CD4-positive, alpha-beta memory T cell (primary cell): ENCODE data around the gene DTL. TPM values are rescaled to one million over a fixed set of nuclear protein-coding genes. Genes with fewer than 3 reads are reported as not detected.
A peak's percentile ranks its signal among the peaks of the same experiment; 100 is the strongest.

Experiments
- CTCF ChIA-PET: fragments of 350-600 bp; sonication (Branson Sonifier 250); formaldehyde crosslinking; loops from one replicate; lab custom pipeline; 2021; ENCODE audit warnings: inconsistent platforms; ENCODE audit not compliant: partially characterized antibody; lab: Charles Lee
- POLR2A ChIA-PET: fragments of 350-600 bp; sonication (Branson Sonifier 250); formaldehyde crosslinking; loops from one replicate; lab custom pipeline; 2021; ENCODE audit not compliant: partially characterized antibody; lab: Charles Lee
- DNase-seq, 5 donors: peaks; one replicate each; pipeline versions ENCODE4 v3.0.0 to v3.0.0-alpha.2; 2020 to 2022; ENCODE audit warnings: mixed read lengths in 1 of 5
- H3K27ac ChIP-seq: one replicate; pipeline ENCODE4 v1.7.0; 2013; ENCODE audit warnings: low read depth, low read length
- H3K27me3 ChIP-seq: 2 replicates; pipeline ENCODE4 v1.7.0; 2013; ENCODE audit warnings: mild to moderate bottlenecking, low read length, moderate library complexity; ENCODE audit not compliant: insufficient read depth
- H3K36me3 ChIP-seq: 2 replicates; pipeline ENCODE4 v1.7.0; 2013; ENCODE audit warnings: mild to moderate bottlenecking, low read length, moderate library complexity; ENCODE audit not compliant: insufficient read depth
- H3K4me1 ChIP-seq: 2 replicates; pipeline ENCODE4 v1.7.0; 2013; ENCODE audit warnings: mild to moderate bottlenecking, low read length, moderate library complexity; ENCODE audit not compliant: insufficient read depth
- H3K4me3 ChIP-seq, 2 donors: one replicate each; pipeline ENCODE4 v1.7.0; 2013; ENCODE audit warnings: low read length in 2 of 2, mild to moderate bottlenecking in 1 of 2
- H3K9me3 ChIP-seq, 2 donors: one replicate each; pipeline ENCODE4 v1.7.0; 2013; ENCODE audit warnings: low read length in 2 of 2, control low read depth in 1 of 2; ENCODE audit not compliant: control insufficient read depth in 1 of 2
- H3K27ac Mint-ChIP-seq, 7 donors: one replicate each; pipeline ENCODE4 v1.8.0; 2020 to 2021; ENCODE audit warnings: mixed read lengths in 7 of 7, mild to moderate bottlenecking in 6 of 7, inconsistent platforms in 3 of 7, moderate library complexity in 3 of 7
- H3K27me3 Mint-ChIP-seq, 2 donors: one replicate each; pipeline ENCODE4 v1.8.0; 2020 to 2021; ENCODE audit warnings: mixed read lengths in 2 of 2
- H3K36me3 Mint-ChIP-seq, 2 donors: one replicate each; pipeline ENCODE4 v1.8.0; 2020 to 2021; ENCODE audit warnings: mixed read lengths in 2 of 2, inconsistent platforms in 1 of 2, mild to moderate bottlenecking in 1 of 2
- H3K4me1 Mint-ChIP-seq, 4 donors: one replicate each; pipeline ENCODE4 v1.8.0; 2020 to 2021; ENCODE audit warnings: mixed read lengths in 4 of 4, mild to moderate bottlenecking in 1 of 4
- H3K4me3 Mint-ChIP-seq, 8 donors: one replicate each; pipeline ENCODE4 v1.8.0; 2020 to 2021; ENCODE audit warnings: mixed read lengths in 8 of 8, mild to moderate bottlenecking in 7 of 8, moderate library complexity in 6 of 8, inconsistent platforms in 3 of 8
- H3K9me3 Mint-ChIP-seq, 8 donors: one replicate each; pipeline ENCODE4 v1.8.0; 2020 to 2021; ENCODE audit warnings: mixed read lengths in 8 of 8, mild to moderate bottlenecking in 5 of 8, inconsistent platforms in 3 of 8, moderate library complexity in 1 of 8
- intact Hi-C: fragments of 100-400 bp; cut with micrococcal nuclease; formaldehyde crosslinking; loops from one replicate; pipeline ENCODE4 v1.15.1; 2023
- polyA plus RNA-seq, 2 donors: library from polyadenylated mRNA; unstranded; fragments of 300-500 nt; fragmentation: Illumina TruSeq; gene quantifications; one replicate each; pipeline ENCODE4 v1.2.3, GENCODE V29; 2021
- total RNA-seq, 2 experiments: library from RNA; stranded (reverse); gene quantifications; one replicate each; pipeline ENCODE4 v1.2.3, GENCODE V29; 2021

Gene DTL
- total and polyA plus RNA-seq, 4 experiments from 2014 or later = 0.06 to 0.15 (median 0.09) TPM; not detected in 1

DNA sequence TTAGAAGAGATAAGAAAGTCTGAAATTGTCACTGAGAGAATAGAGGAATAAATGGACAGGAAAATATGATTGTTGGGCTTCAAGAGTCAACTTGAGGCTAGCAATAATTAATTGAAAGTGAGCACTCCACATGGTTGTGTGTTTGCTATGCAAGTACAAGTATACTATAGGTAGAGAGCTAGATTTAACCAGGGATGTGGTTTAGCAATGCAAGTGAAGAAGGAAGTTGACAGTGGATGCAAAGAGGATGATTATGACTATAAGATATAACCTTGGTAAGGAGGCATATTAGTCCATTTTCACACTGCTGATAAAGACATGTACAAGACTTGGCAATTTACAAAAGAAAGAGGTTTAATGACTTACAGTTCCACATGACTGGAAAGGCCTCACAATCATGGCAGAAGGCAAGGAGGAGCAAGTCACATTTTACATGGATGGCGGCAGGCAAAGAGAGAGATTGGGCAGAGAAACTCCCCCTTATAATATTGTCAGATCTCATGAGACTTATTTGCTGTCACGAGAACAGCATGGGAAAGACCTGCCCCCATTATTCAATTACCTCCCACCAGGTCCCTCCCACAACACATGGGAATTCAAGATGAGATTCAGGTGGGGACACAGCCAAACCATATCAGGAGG lies 47.3 kb downstream of the DTL start:
- ChIA-PET CTCF (interaction anchor here (5.1 kb wide), 1 partner anchor 12 kb away, joined by 32 read pairs; no protein-coding TSS in a partner anchor), POLR2A (no interaction called here)
- Histone ChIP-seq H3K9me3 (no peaks in the 10 kb centered on the region), H3K27me3 (no peaks in the 10 kb centered on the region), H3K4me1 (no peaks in the 10 kb centered on the region), H3K36me3 (no peaks in the 10 kb centered on the region), H3K27ac (no peak overlapping the region), H3K4me3 (no peak overlapping the region)
- Mint-ChIP-seq H3K4me1 (peaks cover 0 to 2% (median 0%) of the 10 kb centered on the region in 4 donors), H3K9me3 (no peaks in the 10 kb centered on the region), H3K27me3 (no peaks in the 10 kb centered on the region), H3K36me3 (no peaks in the 10 kb centered on the region), H3K4me3 (no peak overlapping the region), H3K27ac (no peak overlapping the region)
- intact Hi-C loops = no loop called here
- no peak for DNase-seq

DNA sequence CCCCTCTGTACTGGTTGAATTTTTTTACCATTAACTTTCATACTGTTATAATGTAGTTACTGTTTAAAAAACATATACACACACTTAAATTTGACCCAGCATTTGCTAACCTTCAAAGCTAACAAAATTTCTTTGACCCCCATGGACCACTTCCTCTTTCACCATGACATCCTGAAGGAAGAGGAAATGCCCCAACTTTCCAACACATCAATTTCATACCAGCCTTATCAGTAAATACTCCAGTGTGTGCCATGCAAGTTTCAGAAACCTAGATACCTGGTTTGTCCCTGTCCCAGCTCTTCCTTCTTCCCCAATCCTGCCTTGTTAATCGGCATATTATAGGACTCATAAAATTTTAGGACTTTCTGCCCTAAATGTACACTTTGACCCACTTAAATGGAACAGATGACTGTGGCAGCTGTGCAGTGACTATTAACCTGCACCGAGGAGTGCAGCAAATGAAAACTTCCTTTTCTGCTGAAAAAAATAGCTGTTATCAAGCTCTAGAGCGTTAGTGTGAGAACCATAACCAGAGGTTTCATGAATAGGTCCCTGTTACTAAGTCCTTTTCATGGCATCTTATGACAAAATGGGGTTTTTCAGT lies 54.1 kb downstream of the DTL start:
- no peak for DNase-seq
- H3K4me1 Mint-ChIP-seq = peaks cover 7 to 12% (median 10%) of the 10 kb centered on the region in 4 donors
- Histone ChIP-seq H3K4me1 (peaks cover 5% of the 10 kb centered on the region), H3K36me3 (no peaks in the 10 kb centered on the region), H3K9me3 (no peaks in the 10 kb centered on the region), H3K4me3 (no peak overlapping the region), H3K27ac (no peak overlapping the region), H3K27me3 (no peaks in the 10 kb centered on the region)
- peaks cover 0 to 3% (median 0%) of the 10 kb centered on the region in 8 donors for H3K9me3 Mint-ChIP-seq
- peak overlapping the region in 1 of 7 donors; percentile 38 for H3K27ac Mint-ChIP-seq
- POLR2A ChIA-PET = no interaction called here
- H3K4me3 Mint-ChIP-seq = peak overlapping the region in 1 of 8 donors; percentile 0
- no peaks in the 10 kb centered on the region for H3K27me3 Mint-ChIP-seq
- CTCF ChIA-PET = interaction anchor here (1.1 to 2.6 kb wide), 3 partner anchors 19 to 202 kb away, joined by 3 to 15 read pairs (median 4); no protein-coding TSS in a partner anchor
- intact Hi-C loops = no loop called here
- H3K36me3 Mint-ChIP-seq = no peaks in the 10 kb centered on the region

DNA sequence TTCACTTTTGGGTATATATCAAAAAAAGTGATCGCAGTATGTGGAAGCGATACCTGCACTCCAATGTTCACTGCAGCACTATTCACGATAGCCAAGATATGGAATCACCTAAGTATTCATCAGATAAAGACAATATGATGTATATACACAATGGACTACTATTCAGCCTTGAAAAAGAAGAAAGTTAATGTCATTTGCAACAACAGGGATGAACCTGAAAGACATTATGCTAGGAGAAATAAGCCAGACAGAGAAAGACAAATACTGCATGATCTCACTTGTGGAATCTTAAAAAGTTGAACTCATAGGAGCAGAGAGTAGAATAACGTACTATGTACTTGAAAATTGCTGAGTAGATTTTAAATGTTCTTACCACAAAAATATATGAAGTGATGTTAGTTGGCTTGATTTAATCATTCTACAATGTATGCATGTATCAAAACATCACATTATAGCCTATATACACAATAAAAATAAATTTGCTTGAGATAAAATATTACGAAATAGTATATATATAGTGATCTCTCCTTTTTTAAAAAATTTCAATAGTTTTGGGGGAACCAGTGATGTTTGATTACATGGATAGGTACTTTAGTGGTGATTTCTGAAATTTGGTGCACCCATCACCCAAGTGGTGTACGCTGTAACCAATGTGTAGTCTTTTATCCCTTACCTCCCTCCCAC lies 56.0 kb downstream of the DTL start:
- no peak overlapping the region for H3K27ac Mint-ChIP-seq
- CTCF ChIA-PET = no interaction called here

GRCh38 chr1:212097360-212097759 lies 61.8 kb downstream of the DTL start:
- H3K9me3 Mint-ChIP-seq = peaks cover 0 to 25% (median 17%) of the 10 kb centered on the region in 8 donors

More for the DNA sequence above, 56.0 kb downstream of the DTL start:
- H3K36me3 Mint-ChIP-seq = no peaks in the 10 kb centered on the region
- Histone ChIP-seq H3K9me3 (no peaks in the 10 kb centered on the region), H3K4me1 (peaks cover 5% of the 10 kb centered on the region), H3K27ac (no peak overlapping the region), H3K4me3 (no peak overlapping the region), H3K36me3 (no peaks in the 10 kb centered on the region), H3K27me3 (no peaks in the 10 kb centered on the region)
- POLR2A ChIA-PET = no interaction called here
- H3K4me1 Mint-ChIP-seq = peaks cover 7 to 12% (median 9%) of the 10 kb centered on the region in 4 donors
- intact Hi-C loops = no loop called here
- H3K9me3 Mint-ChIP-seq = peaks cover 0 to 7% (median 4%) of the 10 kb centered on the region in 8 donors
- no peak overlapping the region for H3K4me3 Mint-ChIP-seq
- H3K27me3 Mint-ChIP-seq = no peaks in the 10 kb centered on the region
- DNase-seq = no peak

DNA sequence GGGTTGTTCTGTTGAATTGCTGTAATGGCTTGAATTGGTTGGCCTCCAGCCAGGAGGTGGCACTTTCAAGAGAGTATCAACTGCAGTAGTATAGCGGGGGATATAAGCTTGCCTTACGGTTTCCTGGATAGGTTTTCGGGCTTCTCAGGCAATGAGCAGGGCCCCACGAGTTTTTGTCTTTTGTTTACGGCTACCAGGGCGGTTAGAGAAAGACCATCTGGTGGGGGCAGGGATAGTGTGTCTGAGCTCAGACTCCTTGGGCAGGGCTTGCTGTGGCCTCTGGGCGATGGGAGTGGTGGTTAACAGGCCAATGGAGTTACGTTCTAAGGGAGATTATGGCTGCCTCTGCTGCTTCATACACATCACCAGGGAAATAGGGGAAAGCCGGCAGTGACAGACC lies 62.8 kb downstream of the DTL start:
- CTCF ChIA-PET = interaction anchor here (1.2 kb wide), 1 partner anchor 28 kb away, joined by 3 read pairs; no protein-coding TSS in a partner anchor
- H3K36me3 ChIP-seq = no peaks in the 10 kb centered on the region
- no peak for DNase-seq
- peaks cover 0 to 25% (median 17%) of the 10 kb centered on the region in 8 donors for H3K9me3 Mint-ChIP-seq
- H3K27me3 Mint-ChIP-seq = no peaks in the 10 kb centered on the region
- peaks cover 0 to 2% (median 0%) of the 10 kb centered on the region in 4 donors for H3K4me1 Mint-ChIP-seq
- H3K4me1 ChIP-seq = no peaks in the 10 kb centered on the region
- peaks cover 0 to 3% of the 10 kb centered on the region in 2 donors for H3K9me3 ChIP-seq
- H3K4me3 Mint-ChIP-seq = no peak overlapping the region
- no peak overlapping the region for H3K27ac Mint-ChIP-seq
- no peak overlapping the region for H3K27ac ChIP-seq
- H3K36me3 Mint-ChIP-seq = peaks cover 4 to 8% of the 10 kb centered on the region in 2 donors
- intact Hi-C loops = no loop called here
- H3K27me3 ChIP-seq = no peaks in the 10 kb centered on the region
- POLR2A ChIA-PET = no interaction called here
- no peak overlapping the region for H3K4me3 ChIP-seq

More at GRCh38 chr1:212097360-212097759, 61.8 kb downstream of the DTL start:
- no peak for DNase-seq
- Mint-ChIP-seq H3K27ac (no peak overlapping the region), H3K4me3 (peak overlapping the region in 1 of 8 donors; percentile 14), H3K36me3 (peaks cover 4 to 8% of the 10 kb centered on the region in 2 donors), H3K4me1 (peaks cover 0 to 2% (median 0%) of the 10 kb centered on the region in 4 donors), H3K27me3 (no peaks in the 10 kb centered on the region)
- peaks cover 0 to 3% of the 10 kb centered on the region in 2 donors for H3K9me3 ChIP-seq
- H3K4me1 ChIP-seq = no peaks in the 10 kb centered on the region
- H3K27me3 ChIP-seq = no peaks in the 10 kb centered on the region
- CTCF ChIA-PET = interaction anchor here (0.6 to 1.2 kb wide), 3 partner anchors 27 to 358 kb away, joined by 3 to 4 read pairs (median 3); no protein-coding TSS in a partner anchor
- H3K4me3 ChIP-seq = no peak overlapping the region
- H3K27ac ChIP-seq = no peak overlapping the region
- no peaks in the 10 kb centered on the region for H3K36me3 ChIP-seq
- POLR2A ChIA-PET = no interaction called here
- intact Hi-C loops = no loop called here

GRCh38 chr1:212098771-212099170 lies 63.2 kb downstream of the DTL start:
- H3K36me3 ChIP-seq = no peaks in the 10 kb centered on the region
- Mint-ChIP-seq H3K27ac (no peak overlapping the region), H3K36me3 (peaks cover 4 to 8% of the 10 kb centered on the region in 2 donors), H3K4me1 (peaks cover 0 to 2% (median 0%) of the 10 kb centered on the region in 4 donors), H3K27me3 (no peaks in the 10 kb centered on the region), H3K9me3 (peaks cover 0 to 25% (median 17%) of the 10 kb centered on the region in 8 donors), H3K4me3 (no peak overlapping the region)
- H3K4me1 ChIP-seq = no peaks in the 10 kb centered on the region
- intact Hi-C loops = no loop called here
- peaks cover 0 to 3% of the 10 kb centered on the region in 2 donors for H3K9me3 ChIP-seq
- H3K27me3 ChIP-seq = no peaks in the 10 kb centered on the region
- POLR2A ChIA-PET = no interaction called here
- H3K4me3 ChIP-seq = no peak overlapping the region
- no peak overlapping the region for H3K27ac ChIP-seq
- CTCF ChIA-PET = no interaction called here
- no peak for DNase-seq

DNA sequence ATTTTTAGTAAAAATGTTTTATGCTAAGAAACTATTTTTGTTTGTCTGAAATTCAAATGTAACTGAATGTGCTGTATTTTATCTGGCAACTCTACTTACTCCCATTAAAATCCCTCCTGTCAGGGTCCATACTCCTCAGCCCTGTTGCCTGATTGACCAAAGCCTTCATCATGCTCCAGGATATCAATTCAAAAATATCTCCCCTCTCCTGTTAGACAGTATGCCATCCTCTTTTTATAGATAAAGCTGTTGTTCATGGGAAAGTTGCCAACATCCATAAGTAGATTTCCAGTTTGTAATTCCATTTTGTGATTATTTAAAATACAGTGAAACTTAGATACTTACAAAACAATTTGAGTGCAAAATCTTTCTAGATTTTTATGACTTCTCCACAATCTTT lies 65.7 kb downstream of the DTL start:
- intact Hi-C loops = no loop called here
- Histone ChIP-seq H3K4me1 (no peaks in the 10 kb centered on the region), H3K27ac (no peak overlapping the region), H3K27me3 (no peaks in the 10 kb centered on the region), H3K9me3 (peaks cover 0 to 3% of the 10 kb centered on the region in 2 donors), H3K4me3 (no peak overlapping the region), H3K36me3 (no peaks in the 10 kb centered on the region)
- Mint-ChIP-seq H3K4me1 (peaks cover 0 to 2% (median under 1%) of the 10 kb centered on the region in 4 donors), H3K27ac (no peak overlapping the region), H3K9me3 (peaks cover 0 to 24% (median 15%) of the 10 kb centered on the region in 8 donors), H3K27me3 (no peaks in the 10 kb centered on the region), H3K36me3 (peaks cover 4 to 8% of the 10 kb centered on the region in 2 donors), H3K4me3 (no peak overlapping the region)
- POLR2A ChIA-PET = no interaction called here
- no peak for DNase-seq
- CTCF ChIA-PET = interaction anchor here (0.7 to 1.9 kb wide), 3 partner anchors 15 to 1086 kb away, joined by 3 to 5 read pairs (median 4); no protein-coding TSS in a partner anchor
